HepG2 (cell line): ENCODE results near the gene IL17C. TPM values are rescaled to one million over a fixed set of nuclear protein-coding genes. Genes with fewer than 3 reads are reported as not detected.

Experiments used
- CCDC6 ChIP-seq: sonication (generic); formaldehyde crosslinking; IDR thresholded peaks from 2 replicates; pipeline ENCODE4 v1.8.1; 2022; ENCODE audit warnings: mild to moderate bottlenecking, missing genetic modification reagents, moderate library complexity
- DRAP1 ChIP-seq: IDR thresholded peaks from 2 replicates; pipeline ENCODE4 v1.6.1; 2016; ENCODE audit warnings: missing genetic modification reagents, missing compliant biosample characterization
- ELF4 ChIP-seq: sonication (generic); formaldehyde crosslinking; IDR thresholded peaks from 2 replicates; pipeline ENCODE4 v1.5.0; 2020; ENCODE audit warnings: missing genetic modification reagents, mild to moderate bottlenecking, moderate library complexity, borderline replicate concordance
- HNRNPUL1 ChIP-seq: fragments of 200-400 bp; formaldehyde crosslinking; IDR thresholded peaks from 2 replicates; pipeline ENCODE4 v1.6.1; 2017; ENCODE audit warnings: low read depth, mild to moderate bottlenecking, low read length, moderate library complexity
- HOMEZ ChIP-seq: IDR thresholded peaks from 2 replicates; pipeline ENCODE4 v1.6.1; 2016; ENCODE audit warnings: low read depth
- IRX3 ChIP-seq: sonication (generic); formaldehyde crosslinking; IDR thresholded peaks from 2 replicates; pipeline ENCODE4 v1.8.1; 2023; ENCODE audit warnings: mild to moderate bottlenecking, low read depth, missing genetic modification reagents, borderline replicate concordance
- SKIL ChIP-seq: sonication (generic); formaldehyde crosslinking; IDR thresholded peaks from 2 replicates; pipeline ENCODE4 v1.8.0; 2022; ENCODE audit warnings: missing genetic modification reagents, mild to moderate bottlenecking, moderate library complexity, borderline replicate concordance
- SP5 ChIP-seq: IDR thresholded peaks from 2 replicates; pipeline ENCODE4 v1.6.1; 2016; ENCODE audit warnings: low read depth, borderline replicate concordance
- TFDP1 ChIP-seq: IDR thresholded peaks from 2 replicates; pipeline ENCODE4 v1.6.1; 2016; ENCODE audit warnings: missing compliant biosample characterization, missing genetic modification reagents, borderline replicate concordance
- ZBTB26 ChIP-seq: IDR thresholded peaks from 2 replicates; pipeline ENCODE4 v1.6.1; 2016; ENCODE audit warnings: missing compliant biosample characterization, missing genetic modification reagents, borderline replicate concordance
- ZBTB34 ChIP-seq: sonication (generic); formaldehyde crosslinking; IDR thresholded peaks from 2 replicates; pipeline ENCODE4 v1.8.0; 2022; ENCODE audit warnings: mild to moderate bottlenecking, missing genetic modification reagents
- ZBTB8A ChIP-seq: sonication (generic); formaldehyde crosslinking; IDR thresholded peaks from 2 replicates; pipeline ENCODE4 v1.4.0; 2020; ENCODE audit warnings: mild to moderate bottlenecking, low read depth, missing genetic modification reagents, borderline replicate concordance
- ZFYVE20 ChIP-seq: sonication (generic); formaldehyde crosslinking; IDR thresholded peaks from 2 replicates; pipeline ENCODE4 v1.8.0; 2023; ENCODE audit warnings: low read depth, mild to moderate bottlenecking, moderate library complexity, missing genetic modification reagents, borderline replicate concordance
- ZNF333 ChIP-seq: sonication (generic); formaldehyde crosslinking; IDR thresholded peaks from 2 replicates; pipeline ENCODE4 v1.4.0; 2020; ENCODE audit warnings: mild to moderate bottlenecking, missing genetic modification reagents, borderline replicate concordance
- ZNF670 ChIP-seq: sonication (generic); formaldehyde crosslinking; IDR thresholded peaks from 2 replicates; pipeline ENCODE4 v1.8.0; 2022; ENCODE audit warnings: mild to moderate bottlenecking, missing genetic modification reagents, borderline replicate concordance
- ZNF674 ChIP-seq: sonication (generic); formaldehyde crosslinking; IDR thresholded peaks from 2 replicates; pipeline ENCODE4 v1.5.0; 2020; ENCODE audit warnings: low read depth, mild to moderate bottlenecking, missing genetic modification reagents
- ZNF776 ChIP-seq: sonication (generic); formaldehyde crosslinking; IDR thresholded peaks from 2 replicates; pipeline ENCODE4 v1.4.0; 2020; ENCODE audit warnings: mild to moderate bottlenecking, missing genetic modification reagents
- ZNF792 ChIP-seq: IDR thresholded peaks from 2 replicates; pipeline ENCODE4 v1.6.1; 2016
- ZNF878 ChIP-seq: sonication (generic); formaldehyde crosslinking; IDR thresholded peaks from 2 replicates; pipeline ENCODE4 v1.8.1; 2023; ENCODE audit warnings: mild to moderate bottlenecking, missing genetic modification reagents, moderate library complexity
- polyA plus RNA-seq, 8 experiments: library from polyadenylated mRNA; depleted of rRNA in 3 of 8; stranded (reverse) in 7 of 8; unstranded in 1 of 8; fragments of >200 nt; fragmentation: Illumina TruSeq in 4 of 8; extraction: Trizol in 4 of 8; gene quantifications; 2 replicates each; pipeline versions ENCODE4 v1.2.1 to v1.2.3, GENCODE V29; 2011 to 2016; ENCODE audit warnings: low read depth in 4 of 8, missing spikeins in 1 of 8, mixed read lengths in 1 of 8; ENCODE audit not compliant: insufficient read depth in 1 of 8
- total RNA-seq, 5 experiments: library from RNA; depleted of rRNA; stranded (reverse); fragments of >200 nt; fragmentation: Illumina TruSeq; extraction: Trizol; gene quantifications; 2 replicates each; pipeline ENCODE4 v1.2.3, GENCODE V29; 2016; ENCODE audit warnings: low read depth in 1 of 5

The IL17C gene
- total and polyA plus RNA-seq, 2 of the 13 experiments (the other 11 are each of a cell fraction or from before 2014, with no cell fraction given): not detected

GRCh38 chr16:88662843-88663606 is 24.7 kb downstream of the IL17C start, which contains the start of gene MVD (continued):
- TF ChIP-seq SKIL (CRISPR knock-in tag) (peak; percentile 47; the same call in 1 of the 2 replicates), IRX3 (CRISPR knock-in tag) (peak; percentile 91), HOMEZ (CRISPR knock-in tag) (no peak), CCDC6 (CRISPR knock-in tag) (peak; percentile 62; the same call in 1 of the 2 replicates), ZNF792 (CRISPR knock-in tag) (peak; percentile 77; the same call in 1 of the 2 replicates), ZBTB26 (CRISPR knock-in tag) (no peak; the same call in 1 of the 2 replicates), ZNF670 (CRISPR knock-in tag) (peak; percentile 58; the same call in 1 of the 2 replicates), ZBTB34 (CRISPR knock-in tag) (0 out of 2 replicates have a peak, but pooled peaks have one; percentile 45), HNRNPUL1 (peak; percentile 27; the same call in 1 of the 2 replicates), ZNF878 (CRISPR knock-in tag) (no peak), DRAP1 (CRISPR knock-in tag) (peak; percentile 99), ZNF333 (CRISPR knock-in tag) (peak; percentile 50; the same call in 1 of the 2 replicates), ZNF776 (CRISPR knock-in tag) (peak; percentile 71), SP5 (peak; percentile 54), TFDP1 (CRISPR knock-in tag) (peak; percentile 69; the same call in 1 of the 2 replicates), ZFYVE20 (CRISPR knock-in tag) (no peak), ELF4 (CRISPR knock-in tag) (0 out of 2 replicates have a peak, but pooled peaks have one; percentile 64), ZBTB8A (CRISPR knock-in tag) (peak; percentile 86; the same call in 1 of the 2 replicates), ZNF674 (CRISPR knock-in tag) (peak; percentile 97)
